ENCODE results near the gene CNTN4. TPM values are rescaled to one million over a fixed set of nuclear protein-coding genes. Genes with fewer than 3 reads are reported as not detected.

CNTN4 gene
- total and polyA plus RNA-seq, 4 donors = 1.2 to 3.8 (median 2.6) TPM

- TF ChIP-seq CTCF (IDR thresholded peaks at IDR 0.05; ENCODE audit: low read depth, low read length, missing input control) (no peak), FOXA1 (IDR thresholded peaks at IDR 0.05) (no peak)
Observed at GRCh38 chr3:2706144-2706835, 607.6 kb downstream of the CNTN4 start (continued).

- Histone ChIP-seq H3K4me1 (ENCODE audit: control insufficient read depth in 4 of 4, insufficient read depth in 4 of 4, low read length in 3 of 4) (no peaks in the 10 kb centered on the region), H3K9me3 (ENCODE audit: control insufficient read depth in 4 of 4, low read length in 3 of 4) (no peaks in the 10 kb centered on the region), H3K27me3 (ENCODE audit: control insufficient read depth in 4 of 4, insufficient read depth in 4 of 4, low read length in 3 of 4) (no peaks in the 10 kb centered on the region), H3K4me3 (ENCODE audit: low read depth in 1 of 3, low read length in 3 of 3) (no peak overlapping the region), H3K27ac (ENCODE audit: low read depth in 1 of 2, low read length in 2 of 2) (no peak overlapping the region), H3K9ac (ENCODE audit: low read depth in 1 of 2, low read length in 2 of 2) (no peak overlapping the region), H3K36me3 (ENCODE audit: control insufficient read depth in 4 of 4, insufficient read depth in 3 of 4, low read depth in 1 of 4, low read length in 3 of 4) (no peaks in the 10 kb centered on the region)
- 93% methylated on average over 3 of the region's 3 CpGs for WGBS
- no peak for TF ChIP-seq HNF4G (IDR thresholded peaks at IDR 0.05)
- no peak for TF ChIP-seq EGR1 (IDR thresholded peaks at IDR 0.05; ENCODE audit: low read depth in 2 of 2)
- TF ChIP-seq RXRA (IDR thresholded peaks at IDR 0.05) = no peak
- no peak for TF ChIP-seq MAX (IDR thresholded peaks at IDR 0.05)
- TF ChIP-seq RAD21 (IDR thresholded peaks at IDR 0.05) = no peak
- TF ChIP-seq GABPA (IDR thresholded peaks at IDR 0.05 in 1 of 2, conservative IDR thresholded peaks at IDR 0.05 in 1 of 2) = no peak
- no peak for TF ChIP-seq YY1 (IDR thresholded peaks at IDR 0.05)
- no peak for TF ChIP-seq FOXA2 (IDR thresholded peaks at IDR 0.05)
- TF ChIP-seq TAF1 (conservative IDR thresholded peaks at IDR 0.05) = no peak
- TF ChIP-seq CTCF (IDR thresholded peaks at IDR 0.05; ENCODE audit: low read depth, low read length, missing input control) = no peak
- no peak for TF ChIP-seq JUND (IDR thresholded peaks at IDR 0.05)
- TF ChIP-seq HNF4A (conservative IDR thresholded peaks at IDR 0.05) = no peak
- no peak for TF ChIP-seq ZBTB33 (IDR thresholded peaks at IDR 0.05)
- no peak for TF ChIP-seq ATF3 (IDR thresholded peaks at IDR 0.05)
- no peak for TF ChIP-seq FOXA1 (IDR thresholded peaks at IDR 0.05)
- TF ChIP-seq REST (IDR thresholded peaks at IDR 0.05) = no peak
- DNase-seq (ENCODE audit: low spot score) = no peak
Observed at GRCh38 chr3:2706836-2707210, 608.2 kb downstream of the CNTN4 start.

Measured in liver (tissue), 9 donors.